Liver (tissue), 3 donors: ENCODE results near the gene KRTAP3-3.
"Not testable (repeated sequence)": the region's sequence is repeated elsewhere in the genome, so short reads cannot be mapped to it uniquely, and the experiment has no call there.

Experiments
- CTCF ChIP-seq: fragments of 150-350 bp; IDR thresholded peaks from 2 replicates; pipeline ENCODE4 v1.5.1; 2017; ENCODE audit warnings: improper control_type of control experiment, low read depth, low read length; ENCODE audit not compliant: missing input control
- RXRA ChIP-seq, 2 donors: IDR thresholded peaks; 2 replicates each; pipeline ENCODE4 v1.6.1; 2017 to 2018; ENCODE audit warnings: antibody characterized with exemption in 2 of 2, mild to moderate bottlenecking in 1 of 2
- donor health status: healthy.
- donor health status: healthy.

- not testable (repeated sequence) for TF ChIP-seq RXRA (IDR thresholded peaks at IDR 0.05); CTCF
Observed at GRCh38 chr17:40999563-40999962, 5.6 kb upstream of the KRTAP3-3 start, which contains the start of gene KRTAP3-2.
